Keratinocyte (primary cell): ENCODE measurements around the gene CLDN5. TPM values are rescaled to one million over a fixed set of nuclear protein-coding genes. Genes with fewer than 3 reads are reported as not detected.

Source experiments
- DNase-seq: peaks from one replicate; pipeline ENCODE4 v3.0.0-alpha.2; 2011; ENCODE audit warnings: low read depth, missing footprints, low spot score
- FAIRE-seq: peaks from 2 replicates; lab custom pipeline; 2011; peaks lifted over from hg19 to GRCh38; lab: Jason Lieb, UNC
- H2AFZ ChIP-seq: 2 replicates; pipeline ENCODE4 v1.6.0; 2012; ENCODE audit warnings: low read length, control low read depth, inconsistent platforms; ENCODE audit not compliant: control insufficient read depth
- H3K27ac ChIP-seq: 2 replicates; pipeline ENCODE4 v1.5.1; 2011; ENCODE audit warnings: low read length; ENCODE audit not compliant: control insufficient read depth, insufficient read depth
- H3K27me3 ChIP-seq: 3 replicates; pipeline ENCODE4 v1.6.0; 2011; ENCODE audit warnings: low read length; ENCODE audit not compliant: control insufficient read depth, insufficient read depth; ENCODE audit errors: extremely low read depth
- H3K36me3 ChIP-seq, 2 experiments: 2 replicates in 1 of 2; 3 replicates in 1 of 2; pipeline ENCODE4 v1.5.1; 2011; ENCODE audit warnings: low read length in 2 of 2, mild to moderate bottlenecking in 1 of 2; ENCODE audit not compliant: control insufficient read depth in 2 of 2, insufficient read depth in 2 of 2; ENCODE audit errors: extremely low read depth in 1 of 2
- H3K4me1 ChIP-seq: 3 replicates; pipeline ENCODE4 v1.5.1; 2011; ENCODE audit warnings: low read length; ENCODE audit not compliant: control insufficient read depth, insufficient read depth; ENCODE audit errors: extremely low read depth
- H3K4me2 ChIP-seq: 3 replicates; pipeline ENCODE4 v1.6.0; 2011; ENCODE audit warnings: low read depth, low read length; ENCODE audit not compliant: control insufficient read depth, insufficient read depth; ENCODE audit errors: extremely low read depth
- H3K4me3 ChIP-seq, 3 experiments: fragments of 200-600 bp in 1 of 3; sonication (generic) in 1 of 3; 2 replicates in 2 of 3; 3 replicates in 1 of 3; pipeline ENCODE4 v1.5.1; 2011 to 2016; ENCODE audit warnings: low read length in 3 of 3, mild to moderate bottlenecking in 3 of 3, control low read depth in 2 of 3, inconsistent platforms in 1 of 3, low read depth in 1 of 3, mixed read lengths in 1 of 3, mixed run types in 1 of 3, moderate library complexity in 1 of 3; ENCODE audit not compliant: control insufficient read depth in 2 of 3, insufficient read depth in 2 of 3; ENCODE audit errors: extremely low read depth in 1 of 3
- H3K79me2 ChIP-seq: 2 replicates; pipeline ENCODE4 v1.6.0; 2012; ENCODE audit warnings: low read length; ENCODE audit not compliant: control insufficient read depth, insufficient read depth
- H3K9ac ChIP-seq: 3 replicates; pipeline ENCODE4 v1.6.0; 2011; ENCODE audit warnings: low read length; ENCODE audit not compliant: control insufficient read depth, insufficient read depth; ENCODE audit errors: extremely low read depth
- H3K9me1 ChIP-seq: 3 replicates; pipeline ENCODE4 v1.6.0; 2011; ENCODE audit warnings: low read length; ENCODE audit not compliant: control insufficient read depth, insufficient read depth; ENCODE audit errors: extremely low read depth
- H3K9me3 ChIP-seq: 2 replicates; pipeline ENCODE4 v1.5.1; 2012; ENCODE audit warnings: low read depth, low read length; ENCODE audit not compliant: control insufficient read depth
- H4K20me1 ChIP-seq: 3 replicates; pipeline ENCODE4 v1.6.0; 2011; ENCODE audit warnings: low read length; ENCODE audit not compliant: control insufficient read depth, insufficient read depth; ENCODE audit errors: extremely low read depth
- EZH2 ChIP-seq: IDR thresholded peaks from one replicate; pipeline ENCODE4 v1.6.1; 2012; ENCODE audit warnings: inconsistent platforms, mild to moderate bottlenecking, low read length, moderate library complexity
- dilution Hi-C: fragments of 300-500 bp; cut with MboI; formaldehyde crosslinking; loops from one replicate; pipeline ENCODE4 v1.7.0; 2020; ENCODE audit warnings: low sequenced_read_pairs; ENCODE audit not compliant: extremely low pct_ligation_motif_present
- polyA plus RNA-seq, 5 experiments: library from polyadenylated mRNA; depleted of rRNA in 3 of 5; stranded (reverse) in 3 of 5; stranded (forward) in 1 of 5; unstranded in 1 of 5; fragments of >200 nt; gene quantifications; 1 replicate in 1 of 5; 2 replicates in 3 of 5; 3 replicates in 1 of 5; pipeline versions ENCODE4 v1.2.1 to v1.2.3, GENCODE V29; 2011 to 2012; ENCODE audit warnings: missing spikeins in 2 of 5, low read depth in 1 of 5, low replicate concordance in 1 of 5
- TF ChIP-seq, protein P1 (sequence below), 3 experiments: IDR thresholded peaks in 1 of 3; conservative IDR thresholded peaks in 1 of 3; optimal IDR thresholded peaks in 1 of 3; 2 replicates in 2 of 3; 3 replicates in 1 of 3; pipeline versions ENCODE3 to v1.5.1; 2011; ENCODE audit warnings: low read length in 3 of 3, mild to moderate bottlenecking in 3 of 3, moderate library complexity in 2 of 3, control low read depth in 1 of 3, inconsistent platforms in 1 of 3; ENCODE audit not compliant: insufficient read depth in 2 of 3; ENCODE audit errors: extremely low read depth in 1 of 3

CLDN5 gene
- polyA plus RNA-seq, 1 donor (not counting 4 experiments of a cell fraction or from before 2014, with no cell fraction given), result not detected

DNA sequence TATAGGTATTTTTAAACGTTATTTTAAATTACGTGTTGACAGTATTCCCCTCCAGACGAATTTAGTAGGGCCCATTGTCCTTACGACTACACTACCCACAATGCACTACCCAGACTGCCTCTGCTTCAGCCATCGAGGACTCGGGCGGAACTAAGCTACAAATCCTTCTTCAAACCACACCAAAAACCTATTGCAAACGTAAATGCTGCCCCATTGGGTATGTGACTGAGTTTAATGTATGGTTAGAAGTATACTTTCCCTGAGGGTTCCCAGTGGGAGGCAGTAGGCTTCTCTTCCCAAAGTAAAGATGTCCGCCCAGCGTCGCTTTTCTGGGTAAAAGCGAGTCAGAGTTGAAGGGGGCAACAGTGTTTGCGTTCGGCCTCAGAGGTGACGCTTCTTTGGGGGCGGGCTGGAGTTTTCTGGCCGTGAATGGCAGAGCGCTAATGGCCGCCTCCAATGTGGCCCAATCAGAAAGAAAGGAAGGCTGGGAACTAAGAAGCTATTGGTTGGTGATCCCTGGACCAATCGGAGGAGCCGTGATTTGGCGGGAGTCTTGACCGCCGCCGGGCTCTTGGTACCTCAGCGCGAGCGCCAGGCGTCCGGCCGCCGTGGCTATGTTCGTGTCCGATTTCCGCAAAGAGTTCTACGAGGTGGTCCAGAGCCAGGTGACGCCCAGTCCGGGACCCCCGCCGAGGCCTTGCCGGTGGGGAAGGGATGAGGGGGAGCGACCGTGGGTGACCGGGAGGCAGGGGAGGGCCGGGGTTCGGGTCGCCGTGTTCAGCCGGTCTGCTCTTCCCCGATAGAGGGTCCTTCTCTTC, 44.6 kb downstream of the CLDN5 start, which contains the start of gene CDC45:
CDC45 (plus strand) TSS at position 566 of the 818 bp plus-strand sequence; CDS start at position 615, 49 bp downstream.
- Histone ChIP-seq H3K4me1 (peaks cover 36% of the 10 kb centered on the region), H3K79me2 (peaks cover 51% of the 10 kb centered on the region)

DNA sequence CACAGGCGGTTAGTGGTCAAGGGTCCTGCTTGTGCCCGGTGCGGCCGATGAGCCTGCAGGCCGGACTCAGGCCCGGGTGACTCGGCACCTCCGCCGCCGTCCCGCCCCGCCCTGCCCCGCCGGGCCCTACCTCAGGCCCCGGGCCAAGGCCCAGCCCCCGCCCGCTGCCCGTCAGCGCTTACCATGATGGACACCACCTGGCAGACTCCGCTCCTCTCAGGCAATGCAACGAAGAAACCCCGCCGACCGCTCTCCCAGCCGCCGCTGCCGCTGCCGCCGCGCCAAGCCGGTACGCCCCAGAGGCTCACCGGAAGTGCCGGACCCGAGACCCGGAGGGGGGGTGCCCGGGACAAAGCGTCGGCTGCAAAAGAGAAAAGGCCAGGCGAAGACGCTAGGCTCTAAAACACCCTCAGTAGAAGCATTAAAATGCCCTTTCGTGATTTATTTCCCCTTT, 45.3 kb downstream of the CLDN5 start, which contains the start of gene UFD1:
UFD1 (minus strand) TSS at position 293 of the 454 bp plus-strand sequence; CDS start at position 185, 108 bp downstream.
- peaks cover 36% of the 10 kb centered on the region for H3K4me1 ChIP-seq
- H3K36me3 ChIP-seq, result peaks cover 5 to 12% of the 10 kb centered on the region in 2 experiments
- FAIRE-seq (no peak), DNase-seq (peak; percentile 23)
- H2AFZ ChIP-seq, result peak within 1 kb of the TSS; percentile 100
- H4K20me1 ChIP-seq, result peaks cover 3% of the 10 kb centered on the region
- peak within 1 kb of the TSS; percentile 100 for H3K9ac ChIP-seq
- peak within 1 kb of the TSS; percentile 100 for H3K27ac ChIP-seq
- H3K79me2 ChIP-seq, result peaks cover 54% of the 10 kb centered on the region
- dilution Hi-C loops, result no loop called here
- TF ChIP-seq, protein P1, sequence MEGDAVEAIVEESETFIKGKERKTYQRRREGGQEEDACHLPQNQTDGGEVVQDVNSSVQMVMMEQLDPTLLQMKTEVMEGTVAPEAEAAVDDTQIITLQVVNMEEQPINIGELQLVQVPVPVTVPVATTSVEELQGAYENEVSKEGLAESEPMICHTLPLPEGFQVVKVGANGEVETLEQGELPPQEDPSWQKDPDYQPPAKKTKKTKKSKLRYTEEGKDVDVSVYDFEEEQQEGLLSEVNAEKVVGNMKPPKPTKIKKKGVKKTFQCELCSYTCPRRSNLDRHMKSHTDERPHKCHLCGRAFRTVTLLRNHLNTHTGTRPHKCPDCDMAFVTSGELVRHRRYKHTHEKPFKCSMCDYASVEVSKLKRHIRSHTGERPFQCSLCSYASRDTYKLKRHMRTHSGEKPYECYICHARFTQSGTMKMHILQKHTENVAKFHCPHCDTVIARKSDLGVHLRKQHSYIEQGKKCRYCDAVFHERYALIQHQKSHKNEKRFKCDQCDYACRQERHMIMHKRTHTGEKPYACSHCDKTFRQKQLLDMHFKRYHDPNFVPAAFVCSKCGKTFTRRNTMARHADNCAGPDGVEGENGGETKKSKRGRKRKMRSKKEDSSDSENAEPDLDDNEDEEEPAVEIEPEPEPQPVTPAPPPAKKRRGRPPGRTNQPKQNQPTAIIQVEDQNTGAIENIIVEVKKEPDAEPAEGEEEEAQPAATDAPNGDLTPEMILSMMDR (optimal IDR thresholded peaks at IDR 0.05 in 1 of 3, IDR thresholded peaks at IDR 0.05 in 1 of 3, conservative IDR thresholded peaks at IDR 0.05 in 1 of 3; ENCODE audit: extremely low read depth in 1 of 3, insufficient read depth in 2 of 3, low read length in 3 of 3), result no peak
- no peak for TF ChIP-seq EZH2
- H3K9me1 ChIP-seq, result peaks cover 2% of the 10 kb centered on the region
- H3K4me3 ChIP-seq, result peak within 1 kb of the TSS; percentile 58 to 98 (median 96)
- H3K9me3 ChIP-seq, result no peaks in the 10 kb centered on the region
- no peaks in the 10 kb centered on the region for H3K27me3 ChIP-seq
- peak within 1 kb of the TSS; percentile 99 for H3K4me2 ChIP-seq

More for the DNA sequence above, 44.6 kb downstream of the CLDN5 start, which contains the start of gene CDC45:
- TF ChIP-seq, protein P1 (optimal IDR thresholded peaks at IDR 0.05 in 1 of 3, IDR thresholded peaks at IDR 0.05 in 1 of 3, conservative IDR thresholded peaks at IDR 0.05 in 1 of 3; ENCODE audit: extremely low read depth in 1 of 3, insufficient read depth in 2 of 3, low read length in 3 of 3), result no peak
- no peak for TF ChIP-seq EZH2
- H3K4me3 ChIP-seq, result peak within 1 kb of the TSS; percentile 58 to 98 (median 96)
- peak within 1 kb of the TSS; percentile 99 for H3K4me2 ChIP-seq
- peak within 1 kb of the TSS; percentile 100 for H3K9ac ChIP-seq
- H3K27me3 ChIP-seq, result no peaks in the 10 kb centered on the region
- peaks cover 3% of the 10 kb centered on the region for H4K20me1 ChIP-seq
- peaks cover 6 to 17% of the 10 kb centered on the region in 2 experiments for H3K36me3 ChIP-seq
- H3K9me1 ChIP-seq, result peaks cover 2% of the 10 kb centered on the region
- no peaks in the 10 kb centered on the region for H3K9me3 ChIP-seq
- H3K27ac ChIP-seq, result peak within 1 kb of the TSS; percentile 100
- DNase-seq (peak; percentile 73), FAIRE-seq (peak; percentile 86)
- dilution Hi-C loops, result no loop called here
- H2AFZ ChIP-seq, result peak within 1 kb of the TSS; percentile 100
